HepG2 (cell line): ENCODE results near the gene NRDE2. TPM values are rescaled to one million over a fixed set of nuclear protein-coding genes. Genes with fewer than 3 reads are reported as not detected.

Experiments used
- AHR ChIP-seq: IDR thresholded peaks from 2 replicates; pipeline ENCODE4 v1.6.1; 2018; ENCODE audit warnings: missing genetic modification reagents, missing compliant biosample characterization
- ARHGAP35 ChIP-seq: sonication (generic); formaldehyde crosslinking; IDR thresholded peaks from 2 replicates; pipeline ENCODE4 v1.9.0; 2022; ENCODE audit warnings: mild to moderate bottlenecking, inconsistent platforms, moderate library complexity, missing genetic modification reagents, borderline replicate concordance
- CBX2 ChIP-seq, 2 experiments: fragments of 200-600 bp in 1 of 2; sonication (generic); formaldehyde crosslinking in 1 of 2; IDR thresholded peaks; 2 replicates each; pipeline versions ENCODE4 v1.7.0 to v1.8.1; 2018 to 2022; ENCODE audit warnings: low read depth in 2 of 2, low read length in 1 of 2, mild to moderate bottlenecking in 1 of 2, missing genetic modification reagents in 1 of 2
- CCDC6 ChIP-seq: sonication (generic); formaldehyde crosslinking; IDR thresholded peaks from 2 replicates; pipeline ENCODE4 v1.8.1; 2022; ENCODE audit warnings: mild to moderate bottlenecking, missing genetic modification reagents, moderate library complexity
- DR1 ChIP-seq: sonication (generic); formaldehyde crosslinking; IDR thresholded peaks from 2 replicates; pipeline ENCODE4 v1.8.0; 2021; ENCODE audit warnings: mild to moderate bottlenecking, missing genetic modification reagents, inconsistent platforms
- ERF ChIP-seq: IDR thresholded peaks from 2 replicates; pipeline ENCODE4 v1.6.1; 2018; ENCODE audit warnings: missing biosample characterization, missing genetic modification reagents
- ETV5 ChIP-seq: IDR thresholded peaks from 2 replicates; pipeline ENCODE4 v1.6.1; 2018; ENCODE audit warnings: missing biosample characterization, missing genetic modification reagents, inconsistent platforms, borderline replicate concordance
- FOSL1 ChIP-seq: sonication (generic); formaldehyde crosslinking; IDR thresholded peaks from 2 replicates; pipeline ENCODE4 v1.9.0; 2021; ENCODE audit warnings: missing genetic modification reagents, borderline replicate concordance
- HNRNPLL ChIP-seq: fragments of 200-400 bp; formaldehyde crosslinking; IDR thresholded peaks from 2 replicates; pipeline ENCODE4 v1.6.1; 2017; ENCODE audit warnings: mild to moderate bottlenecking, low read depth, low read length; ENCODE audit not compliant: poor library complexity, severe bottlenecking
- KAT7 ChIP-seq: IDR thresholded peaks from 2 replicates; pipeline ENCODE4 v1.6.1; 2018; ENCODE audit warnings: borderline replicate concordance, missing compliant biosample characterization
- KLF9 ChIP-seq: IDR thresholded peaks from 2 replicates; pipeline ENCODE4 v1.6.1; 2016; ENCODE audit warnings: low read depth
- MBNL3 ChIP-seq: fragments of 250-450 bp; sonication (Bioruptor Pico); conservative IDR thresholded peaks from 2 replicates; pipeline ENCODE4 v1.8.0; 2022; ENCODE audit warnings: mild to moderate bottlenecking, inconsistent platforms
- PCBP1 ChIP-seq: fragments of 200-400 bp; formaldehyde crosslinking; IDR thresholded peaks from 2 replicates; pipeline ENCODE4 v1.6.1; 2017; ENCODE audit warnings: mild to moderate bottlenecking, low read depth, low read length, borderline replicate concordance
- POLR2AphosphoS5 ChIP-seq: IDR thresholded peaks from 2 replicates; pipeline ENCODE4 v1.6.1; 2012; ENCODE audit warnings: low read depth, low read length
- SAFB2 ChIP-seq: sonication (generic); formaldehyde crosslinking; IDR thresholded peaks from 2 replicates; pipeline ENCODE4 v1.5.1; 2020; ENCODE audit warnings: missing genetic modification reagents, low read depth, mild to moderate bottlenecking, borderline replicate concordance
- SIN3B ChIP-seq: fragments of 150-350 bp; IDR thresholded peaks from 2 replicates; pipeline ENCODE4 v1.6.1; 2014; ENCODE audit warnings: low read length
- STAG1 ChIP-seq: sonication (generic); formaldehyde crosslinking; IDR thresholded peaks from 2 replicates; pipeline ENCODE4 v1.4.0; 2020; ENCODE audit warnings: missing genetic modification reagents
- ZFP36L1 ChIP-seq: sonication (generic); formaldehyde crosslinking; IDR thresholded peaks from 2 replicates; pipeline ENCODE4 v1.8.0; 2022; ENCODE audit warnings: mild to moderate bottlenecking, missing genetic modification reagents, moderate library complexity
- ZNF180 ChIP-seq: sonication (generic); formaldehyde crosslinking; IDR thresholded peaks from 2 replicates; pipeline ENCODE4 v1.4.0; 2020; ENCODE audit warnings: low read depth, missing genetic modification reagents, borderline replicate concordance
- ZNF205 ChIP-seq: IDR thresholded peaks from 2 replicates; pipeline ENCODE4 v1.6.1; 2018; ENCODE audit warnings: missing biosample characterization, missing genetic modification reagents
- ZNF547 ChIP-seq: sonication (generic); formaldehyde crosslinking; IDR thresholded peaks from 2 replicates; pipeline ENCODE4 v1.5.1; 2020; ENCODE audit warnings: mild to moderate bottlenecking, missing genetic modification reagents
- ZNF768 ChIP-seq: sonication (generic); formaldehyde crosslinking; IDR thresholded peaks from 2 replicates; pipeline ENCODE4 v1.4.0; 2020; ENCODE audit warnings: missing genetic modification reagents
- ZNF775 ChIP-seq: sonication (generic); formaldehyde crosslinking; IDR thresholded peaks from 2 replicates; pipeline ENCODE4 v1.4.0; 2020; ENCODE audit warnings: missing genetic modification reagents, mild to moderate bottlenecking, moderate library complexity, borderline replicate concordance
- ZNF850 ChIP-seq: sonication (generic); formaldehyde crosslinking; conservative IDR thresholded peaks from 2 replicates; pipeline ENCODE4 v1.9.0; 2021; ENCODE audit warnings: mild to moderate bottlenecking, missing genetic modification reagents
- ZSCAN22 ChIP-seq: sonication (generic); formaldehyde crosslinking; IDR thresholded peaks from 2 replicates; pipeline ENCODE4 v1.4.0; 2020; ENCODE audit warnings: mild to moderate bottlenecking, missing genetic modification reagents
- polyA plus RNA-seq, 8 experiments: library from polyadenylated mRNA; depleted of rRNA in 3 of 8; stranded (reverse) in 7 of 8; unstranded in 1 of 8; fragments of >200 nt; fragmentation: Illumina TruSeq in 4 of 8; extraction: Trizol in 4 of 8; gene quantifications; 2 replicates each; pipeline versions ENCODE4 v1.2.1 to v1.2.3, GENCODE V29; 2011 to 2016; ENCODE audit warnings: low read depth in 4 of 8, missing spikeins in 1 of 8, mixed read lengths in 1 of 8; ENCODE audit not compliant: insufficient read depth in 1 of 8
- total RNA-seq, 5 experiments: library from RNA; depleted of rRNA; stranded (reverse); fragments of >200 nt; fragmentation: Illumina TruSeq; extraction: Trizol; gene quantifications; 2 replicates each; pipeline ENCODE4 v1.2.3, GENCODE V29; 2016; ENCODE audit warnings: low read depth in 1 of 5
- TF ChIP-seq, protein P1 (sequence below), 2 experiments: fragments of 450-650 bp in 1 of 2; sonication (generic) in 1 of 2; formaldehyde crosslinking; IDR thresholded peaks; 2 replicates each; pipeline versions ENCODE4 v1.5.0 to v1.8.0; 2020 to 2022; ENCODE audit warnings: mild to moderate bottlenecking in 1 of 2, missing genetic modification reagents in 1 of 2
- TF ChIP-seq, protein P2 (sequence below): sonication (generic); formaldehyde crosslinking; IDR thresholded peaks from 2 replicates; pipeline ENCODE4 v1.8.0; 2022; ENCODE audit warnings: mild to moderate bottlenecking, missing genetic modification reagents; ENCODE audit not compliant: insufficient replicate concordance
- TF ChIP-seq, protein P3 (sequence below): sonication (generic); formaldehyde crosslinking; IDR thresholded peaks from 2 replicates; pipeline ENCODE4 v1.9.0; 2021; ENCODE audit warnings: missing genetic modification reagents, borderline replicate concordance

Gene NRDE2
- total and polyA plus RNA-seq, 2 of the 13 experiments (the other 11 are each of a cell fraction or from before 2014, with no cell fraction given): 5.6 to 12.5 TPM

DNA sequence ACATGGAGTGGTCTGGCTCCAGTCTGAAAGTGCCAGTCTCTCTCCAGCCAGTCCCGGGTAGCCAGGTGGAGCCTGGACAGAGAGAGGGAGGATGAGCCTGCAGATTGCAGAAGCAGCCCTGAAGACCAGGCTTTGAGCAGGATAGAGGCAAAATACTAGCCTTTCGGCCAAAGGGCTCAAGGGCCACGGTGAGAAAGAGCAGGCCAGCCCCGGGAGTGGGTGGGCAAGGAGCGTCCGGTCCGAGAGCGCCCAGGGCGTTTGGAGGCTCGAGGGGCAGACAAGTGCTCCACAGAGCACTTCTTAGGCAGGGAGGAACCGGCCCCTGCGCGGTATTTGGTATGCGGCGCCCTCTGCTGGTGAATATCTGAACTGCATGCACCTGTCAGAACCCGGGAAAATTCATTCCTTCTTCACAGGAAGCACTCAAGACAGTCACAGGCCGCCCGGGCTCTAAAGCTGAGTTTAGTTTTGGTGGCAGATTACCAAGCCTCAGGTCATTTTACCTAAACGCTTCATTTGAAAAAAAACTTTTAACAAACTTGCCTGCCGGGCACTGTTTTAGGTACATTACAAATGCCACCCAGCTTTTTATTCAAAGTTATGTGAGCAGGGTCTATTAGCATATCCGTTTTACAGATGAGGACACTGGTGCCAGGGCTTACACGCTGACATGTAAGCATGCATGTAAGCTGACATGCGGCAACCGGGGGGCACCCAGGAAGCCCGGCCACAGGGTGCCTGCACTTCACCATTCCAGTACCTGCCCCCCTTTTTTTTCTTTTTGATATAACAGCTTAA is 96.4 kb downstream of the NRDE2 start (continued):
- TF ChIP-seq, protein P1, sequence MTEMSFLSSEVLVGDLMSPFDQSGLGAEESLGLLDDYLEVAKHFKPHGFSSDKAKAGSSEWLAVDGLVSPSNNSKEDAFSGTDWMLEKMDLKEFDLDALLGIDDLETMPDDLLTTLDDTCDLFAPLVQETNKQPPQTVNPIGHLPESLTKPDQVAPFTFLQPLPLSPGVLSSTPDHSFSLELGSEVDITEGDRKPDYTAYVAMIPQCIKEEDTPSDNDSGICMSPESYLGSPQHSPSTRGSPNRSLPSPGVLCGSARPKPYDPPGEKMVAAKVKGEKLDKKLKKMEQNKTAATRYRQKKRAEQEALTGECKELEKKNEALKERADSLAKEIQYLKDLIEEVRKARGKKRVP (CRISPR knock-in tag; IDR thresholded peaks at IDR 0.05): no peak
- no peak for TF ChIP-seq ZNF850 (CRISPR knock-in tag)
- TF ChIP-seq DR1: no peak
- TF ChIP-seq KAT7: no peak
- no peak for TF ChIP-seq ZNF768
- no peak for TF ChIP-seq AHR
- TF ChIP-seq, protein P2, sequence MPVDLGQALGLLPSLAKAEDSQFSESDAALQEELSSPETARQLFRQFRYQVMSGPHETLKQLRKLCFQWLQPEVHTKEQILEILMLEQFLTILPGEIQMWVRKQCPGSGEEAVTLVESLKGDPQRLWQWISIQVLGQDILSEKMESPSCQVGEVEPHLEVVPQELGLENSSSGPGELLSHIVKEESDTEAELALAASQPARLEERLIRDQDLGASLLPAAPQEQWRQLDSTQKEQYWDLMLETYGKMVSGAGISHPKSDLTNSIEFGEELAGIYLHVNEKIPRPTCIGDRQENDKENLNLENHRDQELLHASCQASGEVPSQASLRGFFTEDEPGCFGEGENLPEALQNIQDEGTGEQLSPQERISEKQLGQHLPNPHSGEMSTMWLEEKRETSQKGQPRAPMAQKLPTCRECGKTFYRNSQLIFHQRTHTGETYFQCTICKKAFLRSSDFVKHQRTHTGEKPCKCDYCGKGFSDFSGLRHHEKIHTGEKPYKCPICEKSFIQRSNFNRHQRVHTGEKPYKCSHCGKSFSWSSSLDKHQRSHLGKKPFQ (CRISPR knock-in tag): no peak
- TF ChIP-seq KLF9 (CRISPR knock-in tag): no peak
- TF ChIP-seq, protein P3, sequence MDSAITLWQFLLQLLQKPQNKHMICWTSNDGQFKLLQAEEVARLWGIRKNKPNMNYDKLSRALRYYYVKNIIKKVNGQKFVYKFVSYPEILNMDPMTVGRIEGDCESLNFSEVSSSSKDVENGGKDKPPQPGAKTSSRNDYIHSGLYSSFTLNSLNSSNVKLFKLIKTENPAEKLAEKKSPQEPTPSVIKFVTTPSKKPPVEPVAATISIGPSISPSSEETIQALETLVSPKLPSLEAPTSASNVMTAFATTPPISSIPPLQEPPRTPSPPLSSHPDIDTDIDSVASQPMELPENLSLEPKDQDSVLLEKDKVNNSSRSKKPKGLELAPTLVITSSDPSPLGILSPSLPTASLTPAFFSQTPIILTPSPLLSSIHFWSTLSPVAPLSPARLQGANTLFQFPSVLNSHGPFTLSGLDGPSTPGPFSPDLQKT: no peak
- TF ChIP-seq PCBP1: no peak
- TF ChIP-seq ARHGAP35 (CRISPR knock-in tag): no peak
- no peak for TF ChIP-seq ZNF205
- no peak for TF ChIP-seq HNRNPLL
- TF ChIP-seq ERF (CRISPR knock-in tag): 0 out of 2 replicates have a peak, but pooled peaks have one; percentile 42
- TF ChIP-seq STAG1: peak; percentile 85
- TF ChIP-seq ZNF775: no peak
- TF ChIP-seq ZNF180 (CRISPR knock-in tag): no peak
- TF ChIP-seq CBX2 (IDR thresholded peaks at IDR 0.05; ENCODE audit: low read depth, low read length): no peak
- no peak for TF ChIP-seq CBX2 (CRISPR knock-in tag; IDR thresholded peaks at IDR 0.05; ENCODE audit: low read depth)
- TF ChIP-seq SAFB2 (CRISPR knock-in tag): no peak
- TF ChIP-seq POLR2AphosphoS5: no peak
- no peak for TF ChIP-seq ZFP36L1 (CRISPR knock-in tag)
- no peak for TF ChIP-seq SIN3B
- no peak for TF ChIP-seq ETV5
- no peak for TF ChIP-seq MBNL3 (CRISPR knock-in tag)
- TF ChIP-seq CCDC6 (CRISPR knock-in tag): no peak
- TF ChIP-seq ZNF547 (CRISPR knock-in tag): no peak
- TF ChIP-seq FOSL1: no peak
- TF ChIP-seq ZSCAN22 (CRISPR knock-in tag): no peak
